Upper lobe of left lung (tissue), 6 donors: ENCODE data around the gene KAZN. TPM values are rescaled to one million over a fixed set of nuclear protein-coding genes. Genes with fewer than 3 reads are reported as not detected.

ENCODE experiments used
- ATAC-seq, 2 donors: fragments of 200-7000 bp; cut with Tn5 transposase; one replicate each; pipeline ENCODE4 v1.9.1; 2022; ENCODE audit warnings: mild to moderate bottlenecking in 2 of 2, moderate library complexity in 2 of 2; ENCODE audit not compliant: low FRiP score in 2 of 2
- DNase-seq, 2 donors: peaks; one replicate each; pipeline ENCODE4 v3.0.0-alpha.2; 2019 to 2020
- H3K27ac ChIP-seq, 4 donors: fragments of 200-600 bp; sonication (generic); one replicate each; pipeline ENCODE4 v1.5.1; 2016 to 2019
- H3K27me3 ChIP-seq, 4 donors: fragments of 200-600 bp; sonication (generic); one replicate each; pipeline ENCODE4 v1.5.1; 2017 to 2019
- H3K36me3 ChIP-seq, 4 donors: fragments of 200-600 bp; sonication (generic); one replicate each; pipeline ENCODE4 v1.5.1; 2016 to 2019
- H3K4me1 ChIP-seq, 4 donors: fragments of 200-600 bp; sonication (generic); one replicate each; pipeline ENCODE4 v1.5.1; 2018 to 2019
- H3K4me3 ChIP-seq, 4 donors: fragments of 200-600 bp; sonication (generic); one replicate each; pipeline ENCODE4 v1.5.1; 2017 to 2019; ENCODE audit warnings: mild to moderate bottlenecking in 2 of 4, moderate library complexity in 1 of 4
- H3K9me3 ChIP-seq, 4 donors: fragments of 200-600 bp; sonication (generic); one replicate each; pipeline ENCODE4 v1.5.1; 2018 to 2019
- CTCF ChIP-seq, 6 experiments: fragments of 450-650 bp in 4 of 6; fragments of 200-600 bp in 2 of 6; sonication (generic) in 2 of 6; IDR thresholded peaks; one replicate each; pipeline ENCODE4 v1.5.1; 2016 to 2019; ENCODE audit warnings: antibody characterized with exemption in 6 of 6
- EP300 ChIP-seq, 4 donors: sonication (generic); formaldehyde crosslinking; IDR thresholded peaks; one replicate each; pipeline ENCODE4 v1.5.1; 2017; ENCODE audit warnings: antibody characterized with exemption in 4 of 4, control low read depth in 2 of 4
- POLR2A ChIP-seq, 4 donors: fragments of 450-650 bp; IDR thresholded peaks; one replicate each; pipeline ENCODE4 v1.5.1; 2016 to 2017; ENCODE audit warnings: antibody characterized with exemption in 4 of 4, mild to moderate bottlenecking in 2 of 4
- POLR2AphosphoS5 ChIP-seq, 2 donors: sonication (generic); formaldehyde crosslinking; IDR thresholded peaks; one replicate each; pipeline ENCODE4 v1.5.1; 2017; ENCODE audit warnings: antibody characterized with exemption in 2 of 2
- WGBS, 2 donors: methylation state at CpG; one replicate each; pipeline ENCODE4 v1.1.5; 2017 to 2018; 5-methylcytosine and 5-hydroxymethylcytosine counted together
- total RNA-seq, 6 donors: library from RNA; depleted of rRNA in 4 of 6; stranded (reverse); fragments of >200 nt in 4 of 6; gene quantifications; one replicate each; pipeline versions ENCODE4 v1.1.0 to v1.2.1, GENCODE V29; 2016 to 2021
- donor health status: DM: no; HTN: no; CAD: no; lungs with moderate emphysema.
- donor health status: DM: no; HTN: yes; CAD: no; lungs with severe emphysema.

The KAZN gene
- total RNA-seq, 6 donors from 2014 or later = 11.5 to 30.0 (median 17.6) TPM

- no peaks in the 10 kb centered on the region for H3K27me3 ChIP-seq
- no peaks in the 10 kb centered on the region for H3K36me3 ChIP-seq
- 56 to 71% methylated on average over 11 of the region's 11 CpGs for WGBS, 2 donors
- no peak for TF ChIP-seq CTCF (IDR thresholded peaks at IDR 0.05)
- no peak for TF ChIP-seq EP300 (IDR thresholded peaks at IDR 0.05)
- TF ChIP-seq POLR2AphosphoS5 (IDR thresholded peaks at IDR 0.05) = no peak
- no peak for TF ChIP-seq POLR2A (IDR thresholded peaks at IDR 0.05)
- H3K27ac ChIP-seq = no peak overlapping the region
- H3K4me1 ChIP-seq = peaks cover 0 to 3% (median 0%) of the 10 kb centered on the region in 4 donors
- no peak overlapping the region for H3K4me3 ChIP-seq
- ATAC-seq = no peak
- no peak for DNase-seq
- H3K9me3 ChIP-seq = no peaks in the 10 kb centered on the region
Observed at GRCh38 chr1:14899686-14900085, 301.2 kb downstream of the KAZN start.

DNA sequence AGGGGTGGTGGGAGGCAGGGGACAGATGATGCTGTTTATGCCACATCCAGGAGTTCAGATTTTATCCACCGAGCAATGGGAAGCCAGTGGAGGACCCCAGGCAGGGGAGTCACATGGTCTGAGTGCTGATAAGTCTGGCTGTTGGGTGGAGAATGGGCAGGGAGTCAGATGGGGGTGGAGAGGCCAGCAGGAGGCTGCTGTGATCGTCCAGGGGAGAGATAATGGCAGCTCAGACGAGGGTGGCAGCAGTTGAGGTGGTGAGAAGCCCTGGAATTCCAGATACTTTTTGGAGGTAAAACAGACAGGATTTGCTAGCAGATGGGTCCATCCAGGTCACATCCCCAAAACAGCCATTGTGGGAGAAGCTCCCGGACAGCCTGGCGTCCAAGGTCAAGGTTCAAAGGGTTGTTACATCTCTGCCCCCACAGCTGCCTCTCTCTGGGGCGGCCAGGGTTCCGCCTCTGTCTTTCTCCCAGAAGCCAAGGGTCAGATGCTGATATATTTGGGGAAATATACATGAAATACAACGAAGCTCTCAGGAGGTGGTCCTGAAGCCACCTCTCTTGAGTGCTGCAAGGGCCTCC is 303.0 kb downstream of the KAZN start:
- no peaks in the 10 kb centered on the region for H3K36me3 ChIP-seq
- no peak for DNase-seq
- no peaks in the 10 kb centered on the region for H3K27me3 ChIP-seq
- H3K4me1 ChIP-seq = no peaks in the 10 kb centered on the region
- no peak for ATAC-seq
- WGBS, 2 donors = 70 to 79% methylated on average over 8 of the region's 8 CpGs
- TF ChIP-seq POLR2AphosphoS5 (IDR thresholded peaks at IDR 0.05) (no peak), EP300 (IDR thresholded peaks at IDR 0.05) (no peak), POLR2A (IDR thresholded peaks at IDR 0.05) (no peak), CTCF (IDR thresholded peaks at IDR 0.05) (no peak)
- H3K4me3 ChIP-seq = no peak overlapping the region
- H3K27ac ChIP-seq = no peak overlapping the region
- no peaks in the 10 kb centered on the region for H3K9me3 ChIP-seq

- 89 to 94% methylated on average over 13 of the region's 13 CpGs for WGBS, 2 donors
- no peak overlapping the region for H3K27ac ChIP-seq
- H3K9me3 ChIP-seq = no peaks in the 10 kb centered on the region
- H3K27me3 ChIP-seq = no peaks in the 10 kb centered on the region
- no peak for ATAC-seq
- TF ChIP-seq POLR2AphosphoS5 (IDR thresholded peaks at IDR 0.05) (no peak), POLR2A (IDR thresholded peaks at IDR 0.05) (no peak), EP300 (IDR thresholded peaks at IDR 0.05) (no peak), CTCF (IDR thresholded peaks at IDR 0.05) (no peak)
- H3K36me3 ChIP-seq = no peaks in the 10 kb centered on the region
- DNase-seq = no peak
- H3K4me3 ChIP-seq = no peak overlapping the region
- H3K4me1 ChIP-seq = no peaks in the 10 kb centered on the region
Observed at GRCh38 chr1:14903922-14904321, 305.4 kb downstream of the KAZN start.

- Histone ChIP-seq H3K27ac (no peak overlapping the region), H3K4me3 (no peak overlapping the region), H3K4me1 (peaks cover 4 to 7% (median 6%) of the 10 kb centered on the region in 4 donors), H3K9me3 (no peaks in the 10 kb centered on the region), H3K27me3 (no peaks in the 10 kb centered on the region), H3K36me3 (no peaks in the 10 kb centered on the region)
- DNase-seq (no peak), ATAC-seq (no peak)
- 96 to 97% methylated on average over 6 of the region's 6 CpGs for WGBS, 2 donors
- TF ChIP-seq POLR2AphosphoS5 (IDR thresholded peaks at IDR 0.05) = no peak
- no peak for TF ChIP-seq EP300 (IDR thresholded peaks at IDR 0.05)
- TF ChIP-seq CTCF (IDR thresholded peaks at IDR 0.05) = no peak
- TF ChIP-seq POLR2A (IDR thresholded peaks at IDR 0.05) = no peak
Observed at GRCh38 chr1:14906665-14907064, 308.2 kb downstream of the KAZN start.

GRCh38 chr1:14907416-14907815 is 308.9 kb downstream of the KAZN start:
- H3K4me3 ChIP-seq = no peak overlapping the region
- TF ChIP-seq CTCF (IDR thresholded peaks at IDR 0.05) (no peak), POLR2AphosphoS5 (IDR thresholded peaks at IDR 0.05) (no peak), EP300 (IDR thresholded peaks at IDR 0.05) (no peak), POLR2A (IDR thresholded peaks at IDR 0.05) (no peak)
- 93 to 94% methylated on average over 5 of the region's 5 CpGs for WGBS, 2 donors
- no peak for DNase-seq
- no peak for ATAC-seq
- peaks cover 4 to 7% (median 6%) of the 10 kb centered on the region in 4 donors for H3K4me1 ChIP-seq
- H3K27me3 ChIP-seq = no peaks in the 10 kb centered on the region
- H3K27ac ChIP-seq = no peak overlapping the region
- no peaks in the 10 kb centered on the region for H3K9me3 ChIP-seq
- no peaks in the 10 kb centered on the region for H3K36me3 ChIP-seq
